IMR-90 (cell line): ENCODE results near the gene IQSEC1.

Source experiments
- POLR2A ChIP-seq: IDR thresholded peaks from 2 replicates; pipeline ENCODE4 v1.6.1; 2012; ENCODE audit warnings: mild to moderate bottlenecking, low read depth, low read length
- RAD21 ChIP-seq: IDR thresholded peaks from 2 replicates; pipeline ENCODE4 v1.6.1; 2012; ENCODE audit warnings: low read length, improper control_type of control experiment

GRCh38 chr3:13119471-13120220, 46.4 kb upstream of the IQSEC1 start:
- TF ChIP-seq POLR2A (no peak), RAD21 (no peak)
